RWPE2 (cell line): Measurements from ENCODE around the gene GAN.
"Not testable (repeated sequence)": the region's sequence is repeated elsewhere in the genome, so short reads cannot be mapped to it uniquely, and the experiment has no call there.

Experiments
- ATAC-seq: fragments of 200-7000 bp; cut with Tn5 transposase; 3 replicates; pipeline ENCODE4 v1.9.1; 2021; ENCODE audit warnings: low read depth
- DNase-seq: peaks from one replicate; pipeline ENCODE4 v3.0.0-alpha.2; 2020; ENCODE audit warnings: low spot score
- H3K27ac ChIP-seq: fragments of 450-650 bp; 2 replicates; pipeline ENCODE4 v1.5.1; 2017; ENCODE audit warnings: mild to moderate bottlenecking; ENCODE audit not compliant: poor library complexity, severe bottlenecking
- H3K27me3 ChIP-seq: fragments of 250-450 bp; sonication (Bioruptor Pico); 2 replicates; pipeline ENCODE4 v1.5.1; 2021; ENCODE audit warnings: mild to moderate bottlenecking, moderate library complexity; ENCODE audit not compliant: insufficient read depth, poor library complexity, severe bottlenecking
- H3K36me3 ChIP-seq: fragments of 250-450 bp; sonication (Bioruptor Pico); 2 replicates; pipeline ENCODE4 v1.5.1; 2020; ENCODE audit warnings: low read depth, mild to moderate bottlenecking, moderate library complexity
- H3K4me1 ChIP-seq: fragments of 250-450 bp; sonication (Bioruptor Pico); 2 replicates; pipeline ENCODE4 v1.5.1; 2021; ENCODE audit warnings: mild to moderate bottlenecking, moderate library complexity; ENCODE audit not compliant: insufficient read depth, poor library complexity, severe bottlenecking
- H3K4me3 ChIP-seq: fragments of 250-450 bp; sonication (Bioruptor Pico); 2 replicates; pipeline ENCODE4 v1.5.1; 2021; ENCODE audit warnings: mild to moderate bottlenecking, moderate library complexity; ENCODE audit not compliant: severe bottlenecking
- H3K9me3 ChIP-seq: fragments of 250-450 bp; sonication (Bioruptor Pico); 2 replicates; pipeline ENCODE4 v1.5.1; 2021; ENCODE audit warnings: mild to moderate bottlenecking, moderate library complexity; ENCODE audit not compliant: severe bottlenecking
- CTCF ChIP-seq: fragments of 450-650 bp; IDR thresholded peaks from one replicate; pipeline ENCODE4 v1.5.1; 2017; ENCODE audit warnings: mild to moderate bottlenecking, moderate library complexity; ENCODE audit not compliant: poor library complexity, severe bottlenecking

The GAN gene

DNA sequence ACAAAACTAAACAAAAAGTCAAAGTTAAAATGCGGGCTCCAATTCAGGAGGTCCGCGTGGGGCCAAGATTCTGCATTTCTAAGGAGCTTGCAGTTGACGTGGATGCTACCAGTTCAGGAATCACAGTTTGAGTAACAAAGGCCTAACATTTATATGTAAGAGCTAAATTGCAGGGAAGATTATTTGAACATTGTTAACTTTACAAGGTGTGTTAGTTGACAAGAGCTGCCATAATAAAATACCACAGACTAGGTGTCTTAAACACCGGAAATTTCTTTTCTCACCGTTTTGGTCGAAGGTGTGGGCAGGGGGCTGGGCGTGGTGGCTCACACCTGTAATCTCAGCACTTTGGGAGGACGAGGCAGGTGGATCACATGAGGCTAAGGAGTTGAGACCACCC is 105.0 kb downstream of the GAN start:
- Histone ChIP-seq H3K4me3 (no peak overlapping the region), H3K9me3 (no peaks in the 10 kb centered on the region), H3K27ac (no peak overlapping the region), H3K4me1 (peaks cover 1% of the 10 kb centered on the region), H3K27me3 (no peaks in the 10 kb centered on the region), H3K36me3 (no peaks in the 10 kb centered on the region)
- no peak for TF ChIP-seq CTCF
- DNase-seq (no peak), ATAC-seq (no peak)

DNA sequence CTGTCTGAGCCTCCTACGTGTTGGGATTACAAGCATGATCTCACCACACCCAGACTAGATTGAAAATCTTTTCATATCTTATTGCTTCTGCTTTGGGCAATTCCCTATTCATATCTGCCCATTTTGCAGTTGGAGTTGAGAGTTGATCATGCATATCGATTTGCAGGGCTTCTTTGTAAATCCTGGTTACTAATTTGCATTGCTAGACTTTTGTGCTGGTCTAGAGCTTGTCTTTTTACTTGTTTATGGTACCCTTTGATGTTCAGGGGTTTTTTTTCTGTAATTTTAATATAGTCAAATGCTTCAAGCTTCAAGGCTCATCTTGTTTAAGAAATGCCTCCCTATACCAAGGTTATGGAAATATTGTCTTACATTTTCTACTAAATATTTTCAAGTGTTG is 106.4 kb downstream of the GAN start:
- ATAC-seq (no peak), DNase-seq (no peak)
- Histone ChIP-seq H3K4me1 (peaks cover 3% of the 10 kb centered on the region), H3K27ac (no peak overlapping the region), H3K9me3 (no peaks in the 10 kb centered on the region), H3K36me3 (no peaks in the 10 kb centered on the region), H3K4me3 (no peak overlapping the region), H3K27me3 (no peaks in the 10 kb centered on the region)
- TF ChIP-seq CTCF, result no peak

DNA sequence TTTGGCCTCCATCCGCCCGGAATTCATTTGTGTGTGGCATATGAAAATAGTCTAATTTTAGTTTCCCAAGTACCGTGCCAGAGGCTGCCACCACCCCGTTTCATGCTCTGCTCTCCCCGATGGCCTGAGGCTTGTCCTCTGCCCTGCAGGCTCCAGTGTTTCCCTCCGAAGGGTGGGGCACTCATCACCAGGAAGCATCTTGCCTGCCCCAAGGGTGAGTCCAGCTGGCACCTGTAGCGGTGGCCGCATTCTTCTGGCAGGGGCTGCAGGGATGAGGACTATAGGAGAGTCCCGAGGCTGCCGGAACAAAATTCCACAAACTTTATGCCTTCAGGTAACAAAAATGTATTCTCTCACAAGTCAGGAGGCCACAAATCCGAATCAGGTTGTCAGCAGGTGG is 106.8 kb downstream of the GAN start:
- no peak overlapping the region for H3K27ac ChIP-seq
- H3K9me3 ChIP-seq, result no peaks in the 10 kb centered on the region
- DNase-seq, result no peak
- ATAC-seq, result no peak
- peaks cover 3% of the 10 kb centered on the region for H3K4me1 ChIP-seq
- H3K4me3 ChIP-seq, result no peak overlapping the region
- no peaks in the 10 kb centered on the region for H3K36me3 ChIP-seq
- H3K27me3 ChIP-seq, result no peaks in the 10 kb centered on the region
- no peak for TF ChIP-seq CTCF

DNA sequence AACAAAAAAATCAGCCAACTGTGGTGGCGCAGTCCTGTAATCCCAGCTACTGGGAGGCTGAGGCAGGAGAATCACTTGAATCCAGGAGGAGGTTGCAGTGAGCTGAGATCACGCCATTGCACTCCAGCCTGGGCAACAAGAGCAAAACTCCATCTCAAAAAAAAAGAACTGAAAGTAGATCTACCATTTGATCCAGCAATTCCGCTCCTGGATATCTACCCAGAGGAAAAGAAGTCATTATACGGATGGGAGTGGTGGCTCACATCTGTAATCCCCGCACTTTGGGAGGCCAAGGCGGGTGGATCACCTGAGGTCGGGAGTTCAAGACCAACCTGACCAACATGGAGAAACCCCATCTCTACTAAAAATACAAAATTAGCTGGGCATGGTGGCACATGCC is 107.4 kb downstream of the GAN start:
- H3K27ac ChIP-seq, H3K27me3 ChIP-seq, ATAC-seq, H3K36me3 ChIP-seq, H3K4me1 ChIP-seq, DNase-seq, H3K9me3 ChIP-seq, H3K4me3 ChIP-seq: not testable (repeated sequence)

GRCh38 chr16:81424771-81425170 is 110.0 kb downstream of the GAN start:
- no peak for TF ChIP-seq CTCF
- ATAC-seq, result 0 out of 3 replicates have a peak, but pooled peaks have one; percentile 38
- no peak overlapping the region for H3K4me3 ChIP-seq
- H3K4me1 ChIP-seq, result peaks cover 3% of the 10 kb centered on the region
- DNase-seq, result no peak
- H3K27me3 ChIP-seq, result no peaks in the 10 kb centered on the region
- no peaks in the 10 kb centered on the region for H3K36me3 ChIP-seq
- no peaks in the 10 kb centered on the region for H3K9me3 ChIP-seq
- H3K27ac ChIP-seq, result no peak overlapping the region
